ENCODE data around the gene SPATA31E1. TPM values are rescaled to one million over a fixed set of nuclear protein-coding genes. Genes with fewer than 3 reads are reported as not detected.

The SPATA31E1 gene
- total RNA-seq, 2 donors from 2014 or later = not detected

DNA sequence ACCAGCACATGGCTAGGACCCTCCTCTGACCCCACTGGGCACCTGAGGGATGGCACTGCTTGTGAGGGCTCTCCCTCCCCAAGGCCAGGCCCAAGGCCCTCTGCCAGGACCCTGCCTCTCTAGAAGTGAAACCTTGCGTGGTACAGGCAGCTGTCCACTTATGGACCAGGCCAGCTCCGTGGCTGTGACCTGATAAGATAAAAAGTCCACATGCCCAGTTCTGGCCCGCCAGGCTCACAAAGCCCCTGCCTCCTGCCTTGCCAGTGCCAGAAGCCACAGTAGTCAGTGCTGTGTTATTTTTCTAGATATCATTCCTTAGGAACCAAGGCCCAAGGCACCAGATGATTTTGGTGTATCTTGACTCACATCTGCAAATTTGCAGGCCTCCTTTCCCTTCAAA, 14.0 kb upstream of the SPATA31E1 start:
- Mint-ChIP-seq H3K27me3 (ENCODE audit: low read depth) (peaks cover 8% of the 10 kb centered on the region), H3K36me3 (ENCODE audit: insufficient read depth in 2 of 2) (peaks cover 0 to 6% of the 10 kb centered on the region in 2 donors), H3K27ac (no peak overlapping the region), H3K9me3 (peaks cover 6% of the 10 kb centered on the region in 2 donors), H3K4me3 (no peak overlapping the region), H3K4me1 (ENCODE audit: low read depth) (no peaks in the 10 kb centered on the region)
- DNase-seq (no peak), ATAC-seq (replicated peaks in 1 of 2) (no peak)

DNA sequence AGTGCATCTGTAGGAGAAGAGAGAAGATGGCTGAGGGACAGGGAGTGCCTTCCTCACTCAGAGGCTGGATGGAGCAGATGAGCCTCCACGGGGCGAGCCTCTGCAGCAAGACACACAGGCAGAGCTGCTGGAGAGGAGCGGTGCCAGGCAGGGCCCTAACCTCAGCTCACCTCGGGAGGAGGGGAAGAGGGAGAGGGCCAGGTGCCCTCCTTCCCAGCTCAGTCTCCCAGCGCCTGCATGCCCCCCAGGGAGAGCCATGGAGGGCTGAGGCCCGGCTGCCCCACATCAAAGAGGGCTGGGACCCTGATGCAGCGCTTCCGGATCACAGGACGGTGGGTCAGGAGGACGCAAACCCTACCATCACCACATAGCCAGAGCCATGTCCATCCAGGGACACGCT, 13.6 kb upstream of the SPATA31E1 start:
- Mint-ChIP-seq H3K4me3 (no peak overlapping the region), H3K36me3 (ENCODE audit: insufficient read depth in 2 of 2) (peaks cover 0 to 6% of the 10 kb centered on the region in 2 donors), H3K4me1 (ENCODE audit: low read depth) (no peaks in the 10 kb centered on the region), H3K9me3 (peaks cover 6% of the 10 kb centered on the region in 2 donors), H3K27ac (no peak overlapping the region), H3K27me3 (ENCODE audit: low read depth) (peaks cover 8% of the 10 kb centered on the region)
- DNase-seq (no peak), ATAC-seq (replicated peaks in 1 of 2) (no peak)

DNA sequence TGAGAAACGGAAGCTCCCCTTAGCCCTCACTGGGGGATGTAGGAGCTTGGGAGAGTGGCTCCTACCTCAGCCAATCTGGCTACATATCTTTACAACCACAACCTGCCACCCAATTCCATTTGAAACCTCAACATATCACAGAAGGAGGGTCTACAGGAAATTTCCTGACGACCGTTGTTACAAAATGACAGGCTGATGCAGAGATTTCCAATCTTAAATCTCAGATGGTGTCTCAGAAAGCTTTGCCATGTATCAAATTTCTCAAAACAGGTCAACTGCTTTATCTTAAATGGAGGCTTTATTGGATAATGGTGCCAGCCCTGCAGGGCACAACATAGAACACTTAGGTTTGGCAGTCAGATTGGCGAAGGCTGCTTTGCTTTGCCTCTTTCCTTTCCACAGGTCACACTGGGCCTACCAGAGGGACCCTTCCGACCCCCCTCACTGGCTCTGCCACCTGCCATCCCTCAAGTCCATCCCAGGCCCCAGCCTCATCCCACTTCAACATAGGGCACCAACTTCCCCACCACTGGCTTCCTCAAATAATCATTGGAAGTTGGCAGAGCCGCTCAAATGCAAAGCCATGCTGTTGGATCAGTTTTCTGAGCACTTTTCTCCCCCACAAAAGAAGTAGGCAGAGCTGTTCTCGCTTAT, 11.1 kb upstream of the SPATA31E1 start:
- no peaks in the 10 kb centered on the region for H3K4me1 Mint-ChIP-seq (ENCODE audit: low read depth)
- H3K4me3 Mint-ChIP-seq = no peak overlapping the region
- no peak for ATAC-seq (replicated peaks in 1 of 2)
- H3K9me3 Mint-ChIP-seq = peaks cover 6% of the 10 kb centered on the region in 2 donors
- H3K36me3 Mint-ChIP-seq (ENCODE audit: insufficient read depth in 2 of 2) = peaks cover 0 to 6% of the 10 kb centered on the region in 2 donors
- H3K27ac Mint-ChIP-seq = no peak overlapping the region
- H3K27me3 Mint-ChIP-seq (ENCODE audit: low read depth) = peaks cover 11% of the 10 kb centered on the region
- no peak for DNase-seq

DNA sequence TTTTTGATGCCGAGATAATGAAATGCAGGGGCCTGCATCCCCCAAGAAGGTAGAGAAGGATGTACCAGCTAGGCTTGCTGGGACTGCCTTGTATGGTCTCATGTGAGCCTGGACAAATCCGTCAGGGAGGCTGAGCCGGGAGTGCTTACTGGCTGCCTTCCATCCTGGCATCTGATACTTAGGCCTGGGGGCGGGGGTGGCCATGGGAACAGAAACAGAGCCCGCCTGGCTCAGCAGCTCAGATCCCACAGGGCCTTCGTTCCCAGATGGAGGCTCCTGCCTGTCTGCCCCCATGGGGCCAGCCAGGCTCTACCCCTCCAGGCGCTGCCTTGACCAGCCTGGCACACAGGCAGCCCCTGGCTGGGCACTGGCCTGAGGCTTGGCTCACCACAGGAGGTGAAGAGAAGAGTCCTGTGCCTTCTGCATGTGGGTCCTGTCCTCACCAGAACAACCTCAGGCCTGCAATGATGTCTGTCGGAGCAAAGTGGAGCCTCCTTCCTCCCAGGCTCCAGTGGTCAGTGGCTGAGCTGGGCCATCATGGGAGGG, 10.5 kb upstream of the SPATA31E1 start:
- DNase-seq = no peak
- Mint-ChIP-seq H3K27me3 (ENCODE audit: low read depth) (peaks cover 17% of the 10 kb centered on the region), H3K9me3 (peaks cover 6% of the 10 kb centered on the region in 2 donors), H3K27ac (no peak overlapping the region), H3K4me1 (ENCODE audit: low read depth) (no peaks in the 10 kb centered on the region), H3K36me3 (ENCODE audit: insufficient read depth in 2 of 2) (peaks cover 0 to 6% of the 10 kb centered on the region in 2 donors), H3K4me3 (no peak overlapping the region)
- no peak for ATAC-seq (replicated peaks in 1 of 2)

DNA sequence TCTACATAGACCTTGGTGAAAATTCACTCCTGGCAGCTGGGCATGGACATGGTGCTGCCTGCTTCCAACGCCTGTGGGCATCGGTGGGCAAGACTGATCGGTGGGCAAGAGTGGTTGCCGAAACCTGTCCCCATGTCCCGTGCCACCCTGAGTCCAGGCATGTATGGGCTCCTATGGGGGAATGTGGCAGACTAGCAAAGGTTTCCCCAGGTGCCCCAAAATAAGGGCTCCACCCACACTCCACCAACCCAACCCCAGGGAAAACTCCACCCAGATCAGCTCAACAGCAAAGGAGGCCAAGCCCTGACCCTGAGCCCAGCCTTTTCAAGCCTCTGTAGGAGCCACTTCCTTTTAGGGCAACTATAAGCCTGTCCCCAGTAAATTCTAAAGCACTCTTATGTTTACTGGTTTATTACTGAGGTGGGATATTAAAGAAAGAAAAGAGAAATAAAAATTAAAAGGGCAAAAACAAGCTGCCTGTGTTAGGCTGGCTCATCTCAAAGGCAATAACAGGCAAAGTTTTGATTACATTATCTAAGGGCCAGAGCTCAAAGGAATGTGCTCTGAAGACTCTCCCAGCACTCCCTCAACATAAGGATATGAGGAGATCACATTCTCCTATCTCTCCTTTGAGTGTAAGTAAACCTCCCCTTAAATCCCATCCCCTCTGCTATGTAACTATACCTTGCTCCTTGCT, 8.9 kb upstream of the SPATA31E1 start:
- Mint-ChIP-seq H3K27me3 (ENCODE audit: low read depth) (peaks cover 23% of the 10 kb centered on the region), H3K4me3 (no peak overlapping the region), H3K36me3 (ENCODE audit: insufficient read depth in 2 of 2) (peaks cover 0 to 8% of the 10 kb centered on the region in 2 donors), H3K9me3 (peaks cover 6 to 9% of the 10 kb centered on the region in 2 donors), H3K27ac (peak overlapping the region; percentile 14), H3K4me1 (ENCODE audit: low read depth) (peaks cover 5% of the 10 kb centered on the region)
- DNase-seq (no peak), ATAC-seq (replicated peaks in 1 of 2) (no peak)

DNA sequence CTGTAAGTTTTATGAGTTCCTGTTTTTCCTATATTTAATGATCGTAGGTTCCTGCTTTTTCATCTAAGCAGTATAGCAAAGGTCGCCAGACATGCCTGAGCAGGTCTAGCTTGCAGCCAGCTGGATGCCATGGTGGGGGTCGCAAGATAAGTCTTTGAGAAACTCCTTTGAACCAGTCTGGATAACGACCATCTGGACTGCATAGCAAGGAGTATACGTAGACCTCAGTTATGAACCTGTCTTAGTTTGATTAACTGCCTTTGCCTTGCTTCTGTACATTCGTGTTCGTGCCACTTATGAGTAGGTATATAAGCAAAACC, 8.4 kb upstream of the SPATA31E1 start:
- H3K27ac Mint-ChIP-seq = peak overlapping the region; percentile 14
- DNase-seq = no peak
- H3K4me1 Mint-ChIP-seq (ENCODE audit: low read depth) = peaks cover 6% of the 10 kb centered on the region
- peaks cover 23% of the 10 kb centered on the region for H3K27me3 Mint-ChIP-seq (ENCODE audit: low read depth)
- no peak for ATAC-seq (replicated peaks in 1 of 2)
- H3K4me3 Mint-ChIP-seq = no peak overlapping the region
- peaks cover 0 to 9% of the 10 kb centered on the region in 2 donors for H3K36me3 Mint-ChIP-seq (ENCODE audit: insufficient read depth in 2 of 2)
- H3K9me3 Mint-ChIP-seq = peaks cover 6 to 10% of the 10 kb centered on the region in 2 donors

DNA sequence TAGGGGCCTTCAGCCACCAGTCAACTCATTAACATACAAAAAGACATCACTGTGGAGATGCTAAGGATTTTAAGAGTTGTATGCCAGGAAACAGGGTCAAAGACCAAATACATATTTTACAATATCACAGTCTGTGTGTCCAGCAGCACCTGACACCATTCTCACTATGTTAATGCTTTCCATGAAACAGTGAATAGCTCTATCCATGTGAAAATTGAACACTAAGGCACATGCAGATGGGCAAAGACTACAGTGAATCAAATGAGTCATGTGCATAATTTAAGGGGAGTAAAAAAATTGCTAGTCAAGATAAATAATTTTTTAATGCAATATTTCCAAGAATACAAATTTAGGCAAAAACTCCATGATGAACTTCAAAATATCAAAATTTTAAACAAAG, 7.6 kb upstream of the SPATA31E1 start:
- Mint-ChIP-seq H3K9me3 (peaks cover 0 to 4% of the 10 kb centered on the region in 2 donors), H3K4me3 (no peak overlapping the region), H3K27me3 (ENCODE audit: low read depth) (peaks cover 26% of the 10 kb centered on the region), H3K27ac (no peak overlapping the region), H3K36me3 (ENCODE audit: insufficient read depth in 2 of 2) (peaks cover 0 to 3% of the 10 kb centered on the region in 2 donors), H3K4me1 (ENCODE audit: low read depth) (peaks cover 10% of the 10 kb centered on the region)
- DNase-seq (no peak), ATAC-seq (replicated peaks in 1 of 2) (no peak)

DNA sequence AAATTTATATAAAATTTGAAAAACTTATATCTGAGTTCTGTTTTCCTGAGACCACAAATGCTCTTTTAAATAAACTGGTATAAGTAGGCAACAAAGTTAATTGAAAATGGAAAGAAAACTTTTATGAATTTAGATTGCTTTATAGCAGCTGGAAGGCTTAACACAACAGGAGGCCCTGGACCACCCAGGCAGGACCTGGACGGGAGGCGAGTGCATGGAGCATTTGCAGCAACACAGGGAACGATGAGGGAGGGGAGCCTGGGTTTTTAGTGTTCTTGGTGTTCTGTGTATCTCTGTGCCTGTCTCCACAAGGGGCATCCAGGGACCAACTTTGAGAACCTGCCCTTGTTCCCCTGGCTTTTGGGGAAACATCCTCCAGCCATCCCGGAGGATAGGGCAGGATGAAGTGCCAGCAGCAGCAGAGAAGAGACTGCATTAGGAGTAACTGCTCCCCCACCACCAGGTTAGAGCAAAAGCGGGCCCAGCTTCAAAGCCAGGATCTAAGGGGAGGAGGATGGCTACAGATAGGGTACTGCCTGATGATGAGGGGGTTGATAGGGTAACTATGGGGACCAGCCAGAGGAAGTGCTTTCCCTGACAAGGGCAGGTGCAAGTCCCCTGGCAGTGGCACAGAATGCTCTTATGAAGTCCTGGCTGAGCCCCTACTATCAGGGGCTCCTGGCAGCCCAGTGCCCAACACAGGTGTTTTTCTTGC, 6.7 kb upstream of the SPATA31E1 start:
- Mint-ChIP-seq H3K36me3 (ENCODE audit: insufficient read depth in 2 of 2) (peaks cover 0 to 3% of the 10 kb centered on the region in 2 donors), H3K4me3 (no peak overlapping the region), H3K4me1 (ENCODE audit: low read depth) (peaks cover 14% of the 10 kb centered on the region)

DNA sequence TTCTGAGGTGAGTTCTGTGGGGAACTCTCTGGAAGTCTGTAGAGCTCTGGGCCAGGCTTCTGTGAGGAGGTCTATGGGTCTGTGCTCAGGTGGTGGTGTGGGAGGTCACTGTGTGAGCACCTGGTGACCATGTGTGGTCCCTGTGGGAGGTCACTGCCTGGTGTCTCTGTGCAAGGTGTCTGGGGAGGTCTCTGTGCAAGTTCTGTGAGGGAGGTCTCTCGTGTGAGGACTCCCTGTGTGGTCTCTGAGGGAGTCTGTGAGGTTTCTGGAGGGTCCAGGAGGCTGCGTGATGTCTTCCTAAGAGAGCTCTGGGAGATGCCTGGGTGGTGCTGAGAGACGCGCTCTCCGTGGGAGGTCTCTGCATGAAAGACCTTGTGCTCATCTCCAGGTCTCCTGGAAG, 6.0 kb upstream of the SPATA31E1 start:
- Mint-ChIP-seq H3K9me3 (peaks cover 0 to 4% of the 10 kb centered on the region in 2 donors), H3K4me3 (no peak overlapping the region), H3K36me3 (ENCODE audit: insufficient read depth in 2 of 2) (peaks cover 0 to 3% of the 10 kb centered on the region in 2 donors), H3K4me1 (ENCODE audit: low read depth) (peaks cover 14% of the 10 kb centered on the region), H3K27ac (no peak overlapping the region), H3K27me3 (ENCODE audit: low read depth) (peaks cover 30% of the 10 kb centered on the region)
- DNase-seq (no peak), ATAC-seq (replicated peaks in 1 of 2) (no peak)

More for the DNA sequence above, 6.7 kb upstream of the SPATA31E1 start:
- ATAC-seq (replicated peaks in 1 of 2) (no peak), DNase-seq (no peak)
- Mint-ChIP-seq H3K9me3 (peaks cover 0 to 4% of the 10 kb centered on the region in 2 donors), H3K27ac (no peak overlapping the region), H3K27me3 (ENCODE audit: low read depth) (peaks cover 30% of the 10 kb centered on the region)

DNA sequence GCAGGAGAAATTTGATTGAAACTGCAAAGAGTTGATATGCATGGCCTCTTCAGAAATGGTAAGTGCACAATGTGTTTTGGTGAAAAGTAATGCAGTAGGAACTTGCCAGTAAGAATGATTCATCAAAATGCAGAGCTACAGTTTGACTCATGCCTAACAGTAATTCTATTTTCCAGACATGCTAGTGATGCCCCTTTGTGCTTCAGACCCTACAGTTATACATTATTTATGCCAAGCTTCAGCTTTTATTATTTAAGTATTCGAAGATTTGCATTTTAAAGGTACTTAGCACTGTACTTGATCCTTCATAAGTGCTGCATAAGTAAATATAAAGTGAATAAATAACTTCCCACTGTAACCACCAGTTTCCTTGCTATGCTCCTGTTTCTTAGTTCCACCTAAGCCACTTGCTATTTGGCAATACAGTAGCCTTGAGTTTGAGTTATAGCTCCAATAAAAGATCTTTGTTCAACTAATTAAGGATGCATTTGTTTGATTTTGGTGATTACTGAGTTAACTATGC, 3.6 kb upstream of the SPATA31E1 start:
- peaks cover 0 to 3% of the 10 kb centered on the region in 2 donors for H3K36me3 Mint-ChIP-seq (ENCODE audit: insufficient read depth in 2 of 2)
- peak; percentile 71 to 78 for ATAC-seq (replicated peaks in 1 of 2)
- DNase-seq = no peak
- peaks cover 22% of the 10 kb centered on the region for H3K27me3 Mint-ChIP-seq (ENCODE audit: low read depth)
- peaks cover 14% of the 10 kb centered on the region for H3K4me1 Mint-ChIP-seq (ENCODE audit: low read depth)
- peaks cover 0 to 4% of the 10 kb centered on the region in 2 donors for H3K9me3 Mint-ChIP-seq
- H3K4me3 Mint-ChIP-seq = peak overlapping the region in 1 of 2 donors; percentile 3
- H3K27ac Mint-ChIP-seq = no peak overlapping the region

DNA sequence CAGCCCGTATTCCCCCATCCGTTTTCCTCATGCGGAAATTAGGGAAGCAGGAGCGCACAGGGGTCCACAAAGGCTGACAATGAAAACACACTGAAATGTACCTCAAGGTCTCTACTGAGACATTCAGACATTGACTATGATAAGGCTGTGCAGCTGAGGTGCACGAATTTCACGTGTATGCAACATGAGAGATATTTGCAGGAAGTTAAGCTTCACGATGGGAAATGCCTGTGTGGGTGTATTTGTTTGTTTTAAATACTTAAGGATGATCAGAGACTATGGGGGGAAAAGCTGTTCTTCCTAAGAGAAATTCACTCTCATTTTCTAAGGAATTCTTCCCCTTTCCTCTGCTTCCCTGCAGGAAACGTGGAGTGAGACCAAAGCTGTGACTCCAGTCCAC, 2.6 kb upstream of the SPATA31E1 start:
- H3K4me3 Mint-ChIP-seq = no peak overlapping the region
- H3K4me1 Mint-ChIP-seq (ENCODE audit: low read depth) = peaks cover 14% of the 10 kb centered on the region
- peaks cover 22% of the 10 kb centered on the region for H3K27me3 Mint-ChIP-seq (ENCODE audit: low read depth)
- ATAC-seq (replicated peaks in 1 of 2) (no peak), DNase-seq (no peak)
- H3K27ac Mint-ChIP-seq = no peak overlapping the region
- peaks cover 0 to 4% of the 10 kb centered on the region in 2 donors for H3K9me3 Mint-ChIP-seq
- peaks cover 0 to 3% of the 10 kb centered on the region in 2 donors for H3K36me3 Mint-ChIP-seq (ENCODE audit: insufficient read depth in 2 of 2)

DNA sequence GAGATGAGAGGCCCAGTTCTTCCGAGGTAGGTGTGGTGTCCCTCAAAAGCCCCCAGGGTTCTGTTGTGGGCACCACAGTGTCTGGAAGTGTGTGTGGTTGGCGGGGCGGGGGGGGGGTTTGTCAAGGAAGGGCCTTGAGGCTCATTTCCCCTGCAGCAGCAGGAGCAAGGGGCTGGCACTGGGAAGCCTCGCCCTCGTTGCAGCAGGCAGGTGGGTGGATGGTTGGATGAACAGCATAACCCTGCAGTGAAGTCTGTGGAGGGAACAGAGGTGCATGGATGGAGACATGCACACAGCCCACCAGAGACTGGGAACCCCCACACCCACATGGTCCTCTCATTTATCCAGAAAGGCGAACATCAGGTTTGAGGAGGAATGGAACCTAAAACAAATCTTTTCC, 2.0 kb upstream of the SPATA31E1 start:
- DNase-seq (no peak), ATAC-seq (replicated peaks in 1 of 2) (no peak)
- Mint-ChIP-seq H3K36me3 (ENCODE audit: insufficient read depth in 2 of 2) (peaks cover 0 to 3% of the 10 kb centered on the region in 2 donors), H3K27ac (no peak overlapping the region), H3K4me3 (no peak overlapping the region), H3K27me3 (ENCODE audit: low read depth) (peaks cover 22% of the 10 kb centered on the region), H3K4me1 (ENCODE audit: low read depth) (peaks cover 14% of the 10 kb centered on the region), H3K9me3 (peaks cover 0 to 4% of the 10 kb centered on the region in 2 donors)

DNA sequence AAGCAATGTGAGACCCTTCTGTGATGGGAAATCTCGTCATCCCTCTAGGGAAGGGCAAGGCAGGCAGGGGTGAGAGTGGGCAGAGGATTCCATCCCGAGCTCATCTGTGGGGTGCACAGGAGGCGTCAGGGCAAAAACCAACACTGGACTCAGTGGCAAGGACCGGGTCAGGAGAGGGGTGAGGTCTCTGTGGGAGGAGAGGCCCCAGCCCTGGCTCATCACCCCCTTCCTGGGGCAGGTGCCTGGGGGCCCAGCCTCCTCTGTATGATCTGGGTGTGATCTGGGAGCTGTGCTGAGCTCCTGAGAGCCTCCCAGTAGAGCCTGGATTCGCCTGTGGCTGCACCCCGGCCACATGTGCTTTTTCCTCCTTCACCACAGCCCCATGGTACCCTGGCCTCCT, 597 bp downstream of the SPATA31E1 start:
- DNase-seq (no peak), ATAC-seq (replicated peaks in 1 of 2) (no peak)
- H3K36me3 Mint-ChIP-seq (ENCODE audit: insufficient read depth in 2 of 2) = peaks cover 0 to 3% of the 10 kb centered on the region in 2 donors
- peaks cover 7% of the 10 kb centered on the region for H3K27me3 Mint-ChIP-seq (ENCODE audit: low read depth)
- peaks cover 14% of the 10 kb centered on the region for H3K4me1 Mint-ChIP-seq (ENCODE audit: low read depth)
- no peak overlapping the region for H3K4me3 Mint-ChIP-seq
- H3K27ac Mint-ChIP-seq = no peak overlapping the region
- peaks cover 0 to 4% of the 10 kb centered on the region in 2 donors for H3K9me3 Mint-ChIP-seq

All from activated T-cell treated with anti-CD3 and anti-CD28 coated beads, Interleukin-2, amount 50 U/mL, for 72 hours (primary cell).